Calu3 (cell line): ENCODE measurements around the gene SPRTN. TPM values are rescaled to one million over a fixed set of nuclear protein-coding genes. Genes with fewer than 3 reads are reported as not detected.

Experiments used
- BruUV-seq: library from RNA; stranded (reverse); fragments of 400-500 nt; replicated peaks from 2 replicates; lab custom pipeline; 2021; lab: Mats Ljungman, UMichigan
- CTCF ChIA-PET: fragments of 300-600 bp; sonication (Branson Sonifier 250); formaldehyde crosslinking; loops from one replicate; lab custom pipeline; 2022; ENCODE audit warnings: antibody characterized with exemption; lab: Charles Lee
- DNase-seq: peaks from one replicate; pipeline ENCODE4 v3.0.0; 2022
- H3K27ac Mint-ChIP-seq: one replicate; pipeline ENCODE4 v1.8.0; 2022; ENCODE audit warnings: mixed read lengths; ENCODE audit not compliant: unreplicated experiment
- H3K27me3 Mint-ChIP-seq: one replicate; pipeline ENCODE4 v1.8.0; 2022; ENCODE audit warnings: mixed read lengths; ENCODE audit not compliant: unreplicated experiment
- H3K36me3 Mint-ChIP-seq: one replicate; pipeline ENCODE4 v1.8.0; 2022; ENCODE audit warnings: mild to moderate bottlenecking, moderate library complexity, mixed read lengths; ENCODE audit not compliant: insufficient read depth, unreplicated experiment
- H3K4me1 Mint-ChIP-seq: one replicate; pipeline ENCODE4 v1.8.0; 2022; ENCODE audit warnings: mild to moderate bottlenecking, low read depth, mixed read lengths; ENCODE audit not compliant: unreplicated experiment
- H3K4me3 Mint-ChIP-seq: one replicate; pipeline ENCODE4 v1.8.0; 2022; ENCODE audit warnings: mild to moderate bottlenecking, low read depth, moderate library complexity, mixed read lengths; ENCODE audit not compliant: unreplicated experiment
- H3K9me3 Mint-ChIP-seq: one replicate; pipeline ENCODE4 v1.8.0; 2022; ENCODE audit warnings: low read depth, mixed read lengths; ENCODE audit not compliant: unreplicated experiment
- CTCF ChIP-seq: fragments of 200-600 bp; IDR thresholded peaks from one replicate; pipeline ENCODE4 v1.8.0; 2022; ENCODE audit warnings: antibody characterized with exemption; ENCODE audit not compliant: unreplicated experiment
- intact Hi-C: fragments of 100-400 bp; cut with micrococcal nuclease; formaldehyde crosslinking; loops from one replicate; pipeline ENCODE4 v1.10.0; 2022; ENCODE audit not compliant: unreplicated experiment
- total RNA-seq: library from RNA; stranded (reverse); gene quantifications from 2 replicates; pipeline ENCODE4 v1.2.3, GENCODE V29; 2022

The SPRTN gene
- total RNA-seq, 1 experiment from 2014 or later: 17.4 TPM

DNA sequence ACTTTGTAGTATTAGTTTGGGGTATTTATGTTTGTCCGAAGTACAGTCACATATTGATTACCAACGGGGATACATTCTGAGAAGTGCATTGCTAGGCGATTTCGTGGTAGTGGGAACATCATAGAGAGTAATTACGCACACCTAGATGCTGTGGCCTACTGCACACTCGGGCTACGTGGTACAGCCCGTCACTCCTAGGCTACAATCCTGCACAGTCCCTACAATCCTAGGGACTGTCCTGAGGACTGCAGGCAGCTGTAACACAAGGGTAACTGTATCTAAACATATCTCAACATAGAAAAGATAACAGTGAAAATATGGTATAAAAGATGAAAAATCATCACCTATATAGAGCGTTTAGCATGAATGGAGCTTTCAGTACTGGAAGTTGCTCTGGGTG, 19.0 kb upstream of the SPRTN start:
- Mint-ChIP-seq H3K27ac (no peak overlapping the region), H3K9me3 (peaks cover 2% of the 10 kb centered on the region), H3K4me1 (no peaks in the 10 kb centered on the region), H3K36me3 (no peaks in the 10 kb centered on the region), H3K27me3 (no peaks in the 10 kb centered on the region), H3K4me3 (no peak overlapping the region)
- intact Hi-C loops: no loop called here
- no peak for TF ChIP-seq CTCF
- BruUV-seq: no TSS peak
- no peak for DNase-seq
- CTCF ChIA-PET: no interaction called here

DNA sequence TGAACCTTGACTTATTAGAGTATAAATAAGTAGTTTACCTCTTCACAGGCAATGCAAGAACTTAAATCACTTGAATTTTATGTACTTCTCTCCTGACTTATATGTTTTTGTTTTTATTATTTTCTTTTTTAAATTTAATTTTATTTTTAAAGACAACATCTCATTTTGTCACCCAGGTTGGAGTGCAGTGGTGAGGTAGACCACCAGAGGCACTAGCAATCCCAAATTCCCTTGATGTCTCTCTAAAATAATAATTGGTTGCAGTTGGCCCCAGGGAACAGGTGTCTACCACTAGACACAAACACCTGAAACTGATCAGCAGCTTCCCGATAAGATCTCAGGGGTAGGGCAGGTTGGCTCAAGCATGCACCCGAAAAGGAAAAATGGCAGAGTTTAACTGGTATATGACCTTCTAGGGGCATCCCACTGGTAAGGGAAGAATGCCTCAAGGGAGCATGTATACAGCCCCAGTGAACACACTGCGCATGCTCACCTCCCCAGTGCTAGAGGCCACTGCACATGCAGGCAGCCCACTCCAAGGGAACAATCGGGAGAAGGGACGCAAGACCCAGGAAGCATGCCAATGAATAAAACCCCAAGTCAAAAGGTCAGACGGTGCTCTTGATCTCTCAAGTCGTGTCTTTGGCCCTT, 15.1 kb upstream of the SPRTN start:
- CTCF ChIA-PET: no interaction called here
- BruUV-seq: no TSS peak
- intact Hi-C loops: loop anchor here (10.0 kb wide), 1 partner anchor 348 kb away; the partner anchor contains the start of genes ARV1 and TTC13

DNA sequence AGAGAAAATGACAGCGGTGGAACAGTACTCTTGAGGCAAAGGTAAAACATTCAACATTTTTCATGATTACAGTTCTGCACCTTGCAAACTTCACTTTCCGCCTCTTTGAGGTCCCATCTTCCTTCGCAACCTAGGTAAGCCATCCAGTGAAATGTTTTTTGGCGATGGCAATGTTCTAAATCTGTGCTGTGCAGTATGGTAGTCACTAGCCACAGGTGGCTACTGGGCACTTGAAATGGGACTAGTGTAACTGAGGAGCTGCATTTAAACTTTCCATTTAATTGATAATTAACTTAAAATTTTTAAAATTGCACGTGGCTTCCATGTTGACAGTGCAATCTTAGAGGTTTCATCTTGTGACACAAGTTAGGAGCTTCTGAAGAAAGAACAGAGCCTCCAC, 13.4 kb upstream of the SPRTN start:
- no peak overlapping the region for H3K4me3 Mint-ChIP-seq
- CTCF ChIA-PET: no interaction called here
- H3K9me3 Mint-ChIP-seq: no peaks in the 10 kb centered on the region
- H3K27me3 Mint-ChIP-seq: no peaks in the 10 kb centered on the region
- intact Hi-C loops: loop anchor here (10.0 kb wide), 1 partner anchor 350 kb away; the partner anchor contains the start of genes ARV1 and TTC13
- DNase-seq: no peak
- no peaks in the 10 kb centered on the region for H3K4me1 Mint-ChIP-seq
- H3K36me3 Mint-ChIP-seq: no peaks in the 10 kb centered on the region
- no TSS peak for BruUV-seq
- TF ChIP-seq CTCF: no peak
- no peak overlapping the region for H3K27ac Mint-ChIP-seq

More for the DNA sequence above, 15.1 kb upstream of the SPRTN start:
- Mint-ChIP-seq H3K36me3 (no peaks in the 10 kb centered on the region), H3K4me3 (no peak overlapping the region), H3K27me3 (no peaks in the 10 kb centered on the region), H3K4me1 (no peaks in the 10 kb centered on the region), H3K9me3 (no peaks in the 10 kb centered on the region), H3K27ac (no peak overlapping the region)
- no peak for DNase-seq
- TF ChIP-seq CTCF: peak; percentile 32

- Mint-ChIP-seq H3K36me3 (no peaks in the 10 kb centered on the region), H3K27ac (no peak overlapping the region), H3K9me3 (no peaks in the 10 kb centered on the region), H3K4me3 (no peak overlapping the region), H3K4me1 (no peaks in the 10 kb centered on the region), H3K27me3 (no peaks in the 10 kb centered on the region)
- BruUV-seq: no TSS peak
- DNase-seq: no peak
- TF ChIP-seq CTCF: no peak
- intact Hi-C loops: loop anchor here (10.0 kb wide), 1 partner anchor 351 kb away; the partner anchor contains the start of genes ARV1 and TTC13
- CTCF ChIA-PET: interaction anchor here (0.9 kb wide), 1 partner anchor 8 kb away, joined by 3 read pairs; no protein-coding TSS in a partner anchor
Observed at GRCh38 chr1:231326248-231326647, 11.8 kb upstream of the SPRTN start.
